Measurements from ENCODE around the gene ICOS.
"Not testable (repeated sequence)": the region's sequence is repeated elsewhere in the genome, so short reads cannot be mapped to it uniquely, and the experiment has no call there.

ICOS gene

DNA sequence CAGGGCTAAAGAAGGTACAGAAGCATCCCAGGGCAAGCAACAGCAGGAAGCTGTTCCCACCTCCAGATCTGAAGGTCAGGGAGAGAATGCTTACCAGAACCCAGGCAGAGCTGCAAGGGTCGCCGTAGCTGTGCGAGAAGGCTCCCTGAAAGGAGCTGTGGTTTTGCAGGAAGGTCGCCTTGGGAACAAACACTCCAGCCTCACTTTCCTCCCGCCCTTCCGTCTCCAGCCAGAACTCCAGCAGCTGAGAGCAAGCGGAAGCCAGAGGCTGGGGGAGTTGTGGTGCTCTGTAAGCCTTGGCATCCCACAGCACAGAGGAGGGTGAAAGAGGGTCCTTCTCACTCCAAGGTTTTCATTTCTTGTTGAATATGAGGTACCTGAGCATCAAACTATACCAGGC is 18.3 kb upstream of the ICOS start:
- no peak for DNase-seq (ENCODE audit: low read depth, low spot score)

DNA sequence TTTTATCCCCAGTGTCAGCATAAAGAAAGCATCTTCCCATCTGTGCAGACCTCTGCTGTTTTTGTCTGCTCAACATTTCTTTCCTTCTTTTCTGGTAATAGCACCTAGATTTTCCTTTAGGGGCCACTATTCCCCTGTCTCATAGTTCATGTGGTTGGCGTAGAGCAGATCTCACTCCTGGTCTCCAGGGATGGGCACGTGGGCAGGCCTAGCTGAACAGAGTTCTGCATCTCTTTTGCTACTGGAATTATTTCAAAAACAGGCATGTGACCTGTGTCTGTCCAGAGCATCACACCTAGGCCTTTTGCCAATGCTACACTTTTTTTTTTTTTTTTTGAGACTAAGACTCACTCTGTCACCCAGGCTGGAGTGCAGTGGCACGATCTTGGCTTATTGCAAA is 17.7 kb upstream of the ICOS start:
- DNase-seq (ENCODE audit: low read depth, low spot score), result no peak

DNA sequence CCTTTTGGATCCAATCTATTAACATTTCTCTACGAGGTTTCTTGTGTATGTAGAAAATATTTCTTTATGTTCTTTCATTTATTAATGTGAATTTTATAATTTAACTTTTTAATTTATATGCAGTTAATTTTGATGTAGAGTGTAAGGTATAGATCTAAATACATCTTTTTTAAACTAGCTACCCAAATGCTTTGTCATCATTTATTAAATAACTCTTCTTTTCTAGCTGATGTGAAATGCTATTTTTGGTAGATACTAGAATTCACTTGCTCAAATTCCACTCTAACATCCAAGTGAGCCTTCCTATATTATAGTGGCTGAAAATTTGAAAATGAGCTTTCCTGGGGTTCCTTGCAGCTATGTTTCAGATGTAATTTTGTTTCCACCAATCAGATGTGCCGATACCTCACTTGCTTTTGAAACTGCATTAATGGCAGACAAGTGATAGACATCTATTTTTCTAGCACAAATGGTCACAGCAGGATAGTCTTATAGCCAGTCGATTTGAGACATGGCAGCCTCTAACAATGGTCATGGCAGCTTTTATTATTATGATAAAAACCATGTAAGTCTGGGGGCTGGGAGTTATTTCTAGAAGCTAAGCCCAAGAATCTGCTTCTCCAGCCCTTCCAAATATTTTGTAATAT is 10.9 kb upstream of the ICOS start:
- DNase-seq (ENCODE audit: low read depth, low spot score), result no peak

DNA sequence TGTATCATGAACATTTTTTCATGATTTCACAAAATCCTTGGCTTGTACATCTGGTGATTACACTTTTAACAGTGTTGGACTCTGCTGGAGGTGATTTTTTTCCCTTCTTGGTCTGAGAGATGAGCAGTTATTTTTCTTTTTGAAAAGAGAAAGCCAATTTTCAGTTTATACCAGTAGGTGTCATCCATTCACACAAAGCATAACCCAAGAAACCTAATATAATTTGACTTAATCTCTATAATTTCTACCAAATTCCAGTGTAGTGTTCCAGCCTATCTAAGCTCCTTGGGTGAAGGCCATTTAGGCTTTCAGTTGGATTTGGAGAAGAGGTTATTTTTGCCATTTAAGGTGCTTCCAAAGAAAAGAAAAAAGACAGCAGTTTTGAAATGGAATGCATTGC is 7.7 kb upstream of the ICOS start:
- DNase-seq (ENCODE audit: low read depth, low spot score), result no peak

DNA sequence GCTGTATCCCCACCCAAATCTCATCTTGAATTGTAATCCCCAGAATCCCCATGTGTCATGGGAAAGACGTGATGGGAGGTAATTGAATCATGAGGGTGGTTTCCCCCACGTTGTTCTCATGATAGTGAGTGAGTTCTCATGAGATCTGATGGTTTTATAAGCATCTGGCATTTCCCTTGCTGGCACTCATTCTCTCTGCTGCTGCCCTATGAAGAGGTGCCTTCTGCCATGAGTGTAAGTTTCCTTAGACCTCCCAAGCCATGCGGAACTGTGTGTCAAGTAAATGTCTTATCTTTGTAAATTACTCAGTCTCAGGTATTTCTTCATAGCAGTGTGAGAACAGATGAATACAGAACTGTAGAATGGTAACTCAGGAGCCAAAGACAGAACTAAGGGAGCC is 5.3 kb upstream of the ICOS start:
- DNase-seq (ENCODE audit: low read depth, low spot score), result not testable (repeated sequence)

DNA sequence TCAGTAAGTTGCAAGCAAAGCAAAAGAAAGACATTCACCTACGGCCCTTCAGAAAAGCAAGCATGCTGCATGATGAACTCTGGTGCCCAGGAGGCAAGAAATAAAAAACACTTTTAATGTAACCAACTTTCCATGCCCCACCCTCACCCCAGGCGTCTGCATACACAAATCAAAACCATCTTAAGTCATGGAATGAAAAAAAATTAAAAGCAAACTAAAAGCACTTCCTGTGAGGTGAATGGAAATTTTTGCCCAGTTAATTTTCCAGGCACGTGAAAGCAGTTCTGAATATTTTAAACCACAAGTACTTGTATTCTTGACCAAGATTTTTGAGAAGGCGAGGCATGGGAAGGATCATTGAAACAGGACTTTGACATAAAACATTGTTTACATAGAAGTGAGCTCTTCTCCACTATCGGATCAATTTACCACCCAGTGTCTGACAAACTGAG is 2.5 kb upstream of the ICOS start:
- DNase-seq (ENCODE audit: low read depth, low spot score), result peak; percentile 23

DNA sequence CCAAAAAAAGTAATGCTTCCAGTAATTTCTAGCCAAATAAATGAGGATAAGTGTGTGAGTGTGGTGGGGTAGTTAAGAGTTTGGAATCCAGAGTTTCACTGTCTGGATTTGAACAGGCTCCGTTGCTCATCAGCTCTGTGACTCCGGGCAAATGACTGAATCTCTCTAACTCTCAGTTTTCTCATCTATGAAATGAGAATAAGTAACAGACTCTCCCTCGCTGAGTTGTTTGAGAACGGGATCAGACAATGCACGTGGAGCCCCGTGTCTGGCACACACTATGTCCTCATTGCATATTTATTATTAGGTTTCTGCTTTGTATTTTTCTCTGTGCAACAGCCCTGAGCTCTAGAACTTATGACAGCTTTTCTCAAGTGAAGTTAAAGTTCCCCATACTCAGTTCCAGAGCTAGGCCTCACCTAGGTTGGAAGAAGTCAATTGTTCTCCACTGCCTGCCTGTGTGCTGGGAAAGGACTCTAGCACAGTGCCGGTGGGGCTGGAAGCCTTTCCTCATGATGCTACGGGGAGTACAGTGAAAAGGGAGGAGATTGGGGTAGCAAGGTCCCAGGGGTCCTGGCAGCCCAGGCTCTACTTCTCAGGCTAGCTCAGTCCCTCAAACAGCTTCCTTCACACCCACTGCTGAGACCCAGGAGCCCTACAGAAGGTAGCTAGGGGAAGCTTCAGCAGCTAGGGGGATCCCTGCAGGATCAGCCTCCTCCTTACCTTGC is 1.7 kb upstream of the ICOS start:
- no peak for DNase-seq (ENCODE audit: low read depth, low spot score)

DNA sequence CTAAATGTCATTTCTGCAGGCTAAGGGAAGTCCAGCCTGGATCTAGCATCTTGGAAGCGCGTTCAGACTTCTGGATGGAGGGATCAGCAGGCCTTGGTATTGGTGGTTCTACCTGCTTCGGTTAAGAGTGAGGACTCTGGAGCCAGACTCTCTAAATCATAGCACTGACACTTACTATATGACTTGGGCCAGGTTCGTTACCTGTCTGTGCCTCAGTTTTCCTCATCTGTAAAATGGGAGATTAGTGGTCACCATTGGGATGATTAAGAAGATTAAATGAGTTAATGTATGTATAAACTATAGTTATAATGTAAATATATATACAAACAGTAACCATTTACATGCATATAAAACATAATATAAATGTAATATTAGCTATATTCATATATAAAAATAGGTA is 995 bp upstream of the ICOS start:
- DNase-seq (ENCODE audit: low read depth, low spot score), result no peak

DNA sequence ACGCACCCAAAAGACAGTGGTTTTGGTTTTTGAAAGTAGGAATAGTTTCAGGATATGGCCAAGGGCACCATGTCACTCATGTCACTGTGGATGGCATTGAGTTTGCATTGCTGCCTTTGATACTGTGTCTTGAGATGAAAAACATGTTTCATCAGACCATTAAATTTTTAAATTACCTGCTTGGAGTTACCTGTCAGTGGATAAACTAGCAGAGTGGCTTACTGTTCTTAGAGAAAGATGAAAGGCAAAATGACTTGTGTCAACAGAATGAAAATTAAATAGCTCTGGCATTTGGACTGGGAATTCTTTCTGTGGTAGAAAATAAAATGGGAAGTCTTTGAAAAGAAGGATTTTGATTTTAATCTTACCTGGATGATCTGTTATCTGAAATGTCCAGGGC is 386 bp downstream of the ICOS start:
- no peak for DNase-seq (ENCODE audit: low read depth, low spot score)

DNA sequence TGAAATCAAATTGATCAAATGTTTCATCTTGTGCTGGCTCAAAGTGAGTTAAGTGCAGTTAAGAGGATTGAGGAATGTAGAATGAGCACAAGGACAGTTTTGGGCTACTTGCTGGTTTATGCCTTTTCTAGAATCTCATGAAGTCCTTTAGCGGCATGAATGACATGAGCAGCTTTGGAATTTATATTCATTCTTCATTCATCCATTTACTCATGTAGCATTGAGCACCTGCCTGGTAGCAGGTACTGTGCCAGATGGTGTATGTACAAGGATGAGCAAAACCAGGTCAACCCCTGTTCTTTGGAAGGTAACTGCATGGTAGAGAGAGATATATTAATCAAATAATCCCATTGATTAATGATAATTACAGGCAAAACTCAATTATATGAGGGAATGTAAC is 1.2 kb downstream of the ICOS start:
- no peak for DNase-seq (ENCODE audit: low read depth, low spot score)

DNA sequence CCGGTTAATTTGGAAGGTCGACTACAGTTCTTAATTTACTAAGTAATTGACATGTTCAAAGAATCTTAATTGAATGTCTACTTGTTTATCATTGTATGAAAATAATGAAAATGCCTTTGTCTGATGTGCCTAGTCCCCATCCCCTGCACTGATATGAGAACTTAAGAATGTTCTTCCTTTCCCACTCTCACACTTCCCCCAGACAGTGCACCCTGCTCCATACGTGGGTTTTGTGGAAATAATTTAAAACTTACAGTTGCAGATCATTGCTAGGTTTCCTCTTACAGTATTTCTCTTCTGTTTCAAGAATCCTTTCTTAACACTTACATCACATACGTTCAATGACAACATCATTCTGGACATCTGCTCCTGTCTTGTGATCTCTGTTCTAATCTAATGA is 3.5 kb downstream of the ICOS start:
- no peak for DNase-seq (ENCODE audit: low read depth, low spot score)

DNA sequence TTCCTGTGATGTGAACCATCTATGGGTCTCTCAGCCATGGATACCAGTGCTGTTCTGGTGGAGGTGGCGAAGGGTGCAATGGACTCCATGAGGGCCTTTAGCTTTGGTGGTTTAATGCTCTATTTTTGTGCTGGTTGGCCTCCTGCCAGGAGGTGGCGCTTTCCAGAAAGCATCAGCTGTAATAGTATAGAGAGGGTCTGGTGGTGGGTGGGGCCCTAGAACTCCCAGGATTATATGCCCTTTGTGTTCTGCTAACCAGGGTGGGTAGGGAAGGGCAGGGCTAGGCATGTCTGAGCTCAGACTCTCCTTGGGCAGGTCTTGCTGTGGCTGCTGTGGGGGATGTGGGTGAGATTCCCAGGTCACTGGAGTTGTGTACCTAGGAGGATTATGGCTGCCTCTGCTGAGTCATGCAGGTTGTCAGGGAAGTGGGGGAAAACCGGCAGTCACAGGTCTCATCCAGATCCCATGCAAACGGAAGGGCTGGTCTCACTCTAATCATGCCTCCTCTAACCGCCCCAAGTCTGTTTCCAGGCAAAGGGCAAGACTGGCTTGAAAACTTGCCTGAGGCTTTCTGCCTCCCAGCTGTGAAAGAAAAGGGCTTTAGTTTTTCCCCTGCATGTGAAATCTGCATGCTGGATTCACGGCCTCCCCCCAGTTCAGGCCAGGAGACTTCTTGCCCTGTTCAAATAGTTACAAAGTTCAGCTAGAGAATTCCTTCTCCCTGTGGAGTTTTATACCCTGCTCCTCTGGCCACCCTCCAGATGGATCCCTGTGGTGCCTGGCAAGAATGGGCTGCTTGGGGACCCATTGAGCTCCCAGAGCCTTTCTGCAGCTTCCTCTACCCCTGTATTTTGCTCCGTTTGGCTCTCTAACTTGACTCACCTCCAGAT is 7.2 kb downstream of the ICOS start:
- not testable (repeated sequence) for DNase-seq (ENCODE audit: low read depth, low spot score)

DNA sequence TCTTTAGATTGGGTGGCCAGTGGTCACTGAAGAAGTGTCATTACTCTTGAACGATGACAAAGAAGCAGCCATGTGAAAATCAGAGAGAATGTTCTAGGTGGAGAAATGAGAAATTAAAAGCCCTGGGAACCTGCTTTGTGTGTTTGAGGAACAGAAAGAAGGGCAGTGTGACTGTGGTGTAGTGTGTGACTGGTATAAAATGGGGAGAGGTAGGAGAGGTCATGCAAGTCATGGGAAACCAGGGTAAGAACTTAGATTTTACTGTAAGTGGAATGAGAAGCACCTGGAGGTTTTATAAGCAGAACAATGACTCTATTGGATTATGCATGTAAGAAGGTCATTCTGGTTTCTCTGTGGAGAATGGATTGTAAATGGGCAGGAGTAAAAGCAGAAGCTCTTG is 12.2 kb downstream of the ICOS start:
- DNase-seq (ENCODE audit: low read depth, low spot score), result no peak

DNA sequence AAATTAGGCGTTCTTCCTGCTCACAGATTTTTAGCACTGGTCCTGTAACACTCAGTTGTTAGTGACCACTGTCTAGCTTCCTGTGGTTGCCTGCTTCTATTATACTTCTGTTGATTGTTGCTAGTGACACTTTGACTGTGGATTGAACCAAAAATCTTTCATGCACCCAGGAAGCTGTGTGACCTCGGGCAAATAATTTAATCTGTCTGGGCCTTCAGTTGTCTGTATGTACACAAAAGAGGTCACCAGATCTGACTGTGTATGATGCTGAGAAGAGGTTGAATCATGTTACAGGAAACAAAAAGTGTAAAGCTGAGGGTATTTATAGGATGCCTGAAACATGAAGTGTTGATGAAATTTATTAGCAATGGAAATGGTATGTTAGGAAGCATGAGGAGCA is 12.7 kb downstream of the ICOS start:
- DNase-seq (ENCODE audit: low read depth, low spot score), result no peak

DNA sequence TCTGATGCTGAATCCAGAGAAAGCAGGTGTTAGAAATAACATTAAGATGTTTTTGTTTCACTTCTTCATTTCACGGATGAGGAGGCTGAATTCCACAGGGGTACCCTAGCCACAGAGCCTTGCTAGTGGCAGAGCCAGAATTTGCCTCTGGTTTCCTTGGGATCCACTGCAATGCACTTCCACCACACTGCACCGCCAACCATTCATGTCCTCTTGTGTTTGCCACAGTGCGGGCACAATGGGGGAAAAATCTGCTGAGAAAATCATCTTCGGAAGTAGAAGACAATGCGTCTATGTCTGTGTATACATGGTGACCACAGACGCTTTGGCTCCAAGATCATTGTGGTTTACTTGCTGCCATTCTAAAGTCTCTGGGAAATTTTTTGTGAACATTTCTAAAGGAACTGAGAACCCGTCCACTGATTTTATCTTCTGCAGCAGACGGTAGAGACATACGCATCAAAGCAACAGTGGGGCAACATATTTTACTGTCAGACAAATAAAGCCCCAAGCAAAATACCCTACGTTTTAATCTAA is 14.9 kb downstream of the ICOS start:
- DNase-seq (ENCODE audit: low read depth, low spot score), result no peak

DNA sequence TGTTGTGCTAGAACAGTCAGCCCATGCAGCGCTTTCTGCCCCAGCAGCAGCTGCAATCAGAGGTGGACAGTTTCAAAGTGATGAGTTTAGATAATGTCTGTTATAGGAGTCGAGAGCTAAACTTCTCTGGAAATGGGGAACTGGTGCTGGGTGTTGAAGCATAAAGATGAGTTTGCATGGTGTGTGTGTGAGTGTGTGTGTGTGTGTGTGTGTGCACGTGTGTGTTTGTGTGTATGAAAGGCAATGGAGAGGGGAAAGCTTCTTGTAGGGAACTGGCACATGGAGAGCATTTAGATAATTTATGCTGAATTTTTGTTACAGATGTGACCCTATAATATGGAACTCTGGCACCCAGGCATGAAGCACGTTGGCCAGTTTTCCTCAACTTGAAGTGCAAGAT is 22.7 kb downstream of the ICOS start:
- no peak for DNase-seq (ENCODE audit: low read depth, low spot score)

DNA sequence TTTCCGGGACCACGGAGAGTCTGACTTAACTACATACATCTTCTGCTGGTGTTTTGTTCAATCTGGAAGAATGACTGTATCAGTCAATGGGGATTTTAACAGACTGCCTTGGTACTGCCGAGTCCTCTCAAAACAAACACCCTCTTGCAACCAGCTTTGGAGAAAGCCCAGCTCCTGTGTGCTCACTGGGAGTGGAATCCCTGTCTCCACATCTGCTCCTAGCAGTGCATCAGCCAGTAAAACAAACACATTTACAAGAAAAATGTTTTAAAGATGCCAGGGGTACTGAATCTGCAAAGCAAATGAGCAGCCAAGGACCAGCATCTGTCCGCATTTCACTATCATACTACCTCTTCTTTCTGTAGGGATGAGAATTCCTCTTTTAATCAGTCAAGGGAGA is 23.1 kb downstream of the ICOS start:
- DNase-seq (ENCODE audit: low read depth, low spot score), result no peak

DNA sequence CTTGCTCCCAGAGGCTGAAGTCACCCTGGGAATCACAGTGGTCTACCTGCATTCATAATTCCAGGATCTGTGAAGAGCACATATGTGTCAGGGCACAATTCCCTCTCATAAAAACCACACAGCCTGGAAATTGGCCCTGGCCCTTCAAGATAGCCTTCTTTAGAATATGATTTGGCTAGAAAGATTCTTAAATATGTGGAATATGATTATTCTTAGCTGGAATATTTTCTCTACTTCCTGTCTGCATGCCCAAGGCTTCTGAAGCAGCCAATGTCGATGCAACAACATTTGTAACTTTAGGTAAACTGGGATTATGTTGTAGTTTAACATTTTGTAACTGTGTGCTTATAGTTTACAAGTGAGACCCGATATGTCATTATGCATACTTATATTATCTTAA is 24.2 kb downstream of the ICOS start:
- DNase-seq (ENCODE audit: low read depth, low spot score), result no peak

DNA sequence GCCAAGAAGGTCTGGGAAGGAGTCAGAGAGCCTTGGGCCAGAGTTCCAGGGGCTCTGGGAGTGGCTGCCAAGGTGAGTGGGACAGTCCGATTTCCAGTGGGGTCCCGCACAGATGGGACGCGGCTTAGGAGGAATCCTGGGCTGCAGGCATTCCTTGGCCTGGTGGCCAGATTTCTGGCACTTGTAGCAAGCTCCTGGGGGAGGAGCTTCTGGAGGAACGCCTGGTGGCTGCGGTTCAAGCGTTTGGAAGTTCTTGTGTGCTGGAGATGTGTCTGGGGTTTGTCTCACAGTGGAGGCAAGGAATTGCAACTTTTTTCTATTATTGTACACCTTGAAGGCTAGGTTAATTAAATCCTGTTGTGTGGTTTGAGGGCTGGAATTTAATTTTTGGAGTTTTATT is 28.6 kb downstream of the ICOS start:
- not testable (repeated sequence) for DNase-seq (ENCODE audit: low read depth, low spot score)

DNA sequence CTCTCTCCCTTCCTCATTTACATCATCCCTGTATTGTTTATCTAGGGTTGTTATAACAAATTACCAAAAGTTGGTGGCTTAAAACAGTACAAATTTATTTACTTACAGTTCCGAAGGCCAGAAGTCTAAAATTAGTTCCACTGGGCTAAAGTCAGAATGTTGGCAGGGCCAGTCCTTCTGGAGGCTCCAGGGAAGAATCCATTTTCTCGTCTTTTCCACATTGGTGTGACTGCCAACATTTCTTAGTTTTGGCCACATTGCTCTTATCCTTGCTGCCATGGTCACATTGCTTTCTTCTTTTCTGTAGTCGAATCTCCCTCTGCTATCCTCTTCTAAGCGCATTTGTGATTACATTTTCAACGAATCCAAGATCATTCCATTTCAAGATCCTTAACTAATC is 34.7 kb downstream of the ICOS start:
- no peak for DNase-seq (ENCODE audit: low read depth, low spot score)

DNA sequence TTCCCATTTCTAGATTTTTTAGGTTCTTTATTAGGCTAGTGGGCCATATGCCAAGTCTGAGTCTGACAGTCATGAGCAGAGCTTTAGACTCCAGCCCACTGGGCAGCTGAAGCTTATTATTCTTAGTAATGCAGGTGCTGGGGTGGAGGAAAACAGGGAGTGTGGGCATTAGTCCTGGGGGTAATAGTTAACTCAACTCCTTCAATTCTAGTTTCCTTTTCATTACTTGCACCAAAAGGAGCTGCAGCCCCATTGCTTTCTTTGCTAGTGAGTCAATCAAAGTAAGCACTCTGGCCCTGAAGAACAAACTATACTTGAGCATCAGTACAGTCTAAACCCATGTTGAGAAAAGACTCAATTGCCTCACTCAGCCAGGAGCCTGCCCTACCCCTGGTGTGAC is 35.5 kb downstream of the ICOS start:
- no peak for DNase-seq (ENCODE audit: low read depth, low spot score)

DNA sequence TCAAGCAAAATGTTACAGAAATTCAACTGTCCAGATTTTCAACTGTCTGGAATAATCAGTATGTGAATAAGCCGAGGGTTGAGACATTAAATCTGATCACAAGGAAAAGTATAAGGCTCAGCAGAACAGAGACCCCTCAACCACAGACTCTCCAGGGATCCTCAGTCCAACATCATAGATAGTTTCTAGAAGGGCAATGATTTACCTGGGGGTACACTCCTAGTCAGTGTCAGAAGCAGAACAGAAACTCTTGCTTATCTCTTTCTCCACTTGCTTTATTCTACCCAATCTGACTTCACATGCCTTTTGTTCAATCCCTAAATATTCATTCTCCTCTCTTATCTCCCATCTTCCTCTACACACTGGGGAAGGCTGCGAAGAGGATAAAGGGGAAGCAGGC is 36.4 kb downstream of the ICOS start:
- no peak for DNase-seq (ENCODE audit: low read depth, low spot score)

All from activated naive CD8-positive, alpha-beta T cell treated with anti-CD3 and anti-CD28 coated beads, Interleukin-2, amount 50 U/mL, for 16 hours (primary cell).